Left renal pelvis (tissue), 4 donors: ENCODE results near the gene SCIMP. TPM values are rescaled to one million over a fixed set of nuclear protein-coding genes. Genes with fewer than 3 reads are reported as not detected.
"Not testable (repeated sequence)": the region's sequence is repeated elsewhere in the genome, so short reads cannot be mapped to it uniquely, and the experiment has no call there.

Source experiments
- DNase-seq, 4 donors: peaks; one replicate each; pipeline ENCODE4 v3.0.0-alpha.2; 2013; ENCODE audit warnings: low read depth in 4 of 4, low spot score in 3 of 4
- polyA plus RNA-seq, 4 donors: library from polyadenylated mRNA; unstranded; fragments of 120-200 nt; gene quantifications; one replicate each; pipeline ENCODE4 v1.2.1, GENCODE V29; 2013; ENCODE audit not compliant: insufficient read length in 4 of 4

SCIMP gene
- polyA plus RNA-seq, 4 donors, result 1.4 to 2.0 (median 1.8) TPM

GRCh38 chr17:5191541-5192417, 42.9 kb downstream of the SCIMP start, which contains the start of gene ZNF594:
TSS of gene ZNF594 (minus strand) at chr17:5191868. CDS start at chr17:5184256, 7,612 bp downstream.
- peak; percentile 87 to 92 (median 90) for DNase-seq

- no peak for DNase-seq
Observed at GRCh38 chr17:5184288-5184687, 50.4 kb downstream of the SCIMP start.

DNA sequence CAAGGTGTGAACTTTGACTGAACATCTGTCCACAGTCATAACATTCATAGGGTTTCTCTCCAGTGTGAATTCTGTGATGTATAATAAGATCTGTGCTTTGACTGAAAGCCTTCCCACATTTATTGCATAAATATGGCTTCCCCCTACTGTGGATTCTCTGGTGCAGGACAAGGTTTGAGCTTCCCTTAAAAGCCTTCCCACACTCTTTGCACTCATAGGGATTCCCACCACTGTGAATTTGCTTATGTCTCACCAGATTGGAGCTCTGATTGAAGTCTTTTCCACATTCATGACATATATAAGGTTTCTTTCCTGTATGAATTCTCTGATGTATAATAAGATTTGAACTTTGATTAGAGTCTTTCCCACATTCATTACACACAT, 51.3 kb downstream of the SCIMP start:
- DNase-seq, result no peak

DNA sequence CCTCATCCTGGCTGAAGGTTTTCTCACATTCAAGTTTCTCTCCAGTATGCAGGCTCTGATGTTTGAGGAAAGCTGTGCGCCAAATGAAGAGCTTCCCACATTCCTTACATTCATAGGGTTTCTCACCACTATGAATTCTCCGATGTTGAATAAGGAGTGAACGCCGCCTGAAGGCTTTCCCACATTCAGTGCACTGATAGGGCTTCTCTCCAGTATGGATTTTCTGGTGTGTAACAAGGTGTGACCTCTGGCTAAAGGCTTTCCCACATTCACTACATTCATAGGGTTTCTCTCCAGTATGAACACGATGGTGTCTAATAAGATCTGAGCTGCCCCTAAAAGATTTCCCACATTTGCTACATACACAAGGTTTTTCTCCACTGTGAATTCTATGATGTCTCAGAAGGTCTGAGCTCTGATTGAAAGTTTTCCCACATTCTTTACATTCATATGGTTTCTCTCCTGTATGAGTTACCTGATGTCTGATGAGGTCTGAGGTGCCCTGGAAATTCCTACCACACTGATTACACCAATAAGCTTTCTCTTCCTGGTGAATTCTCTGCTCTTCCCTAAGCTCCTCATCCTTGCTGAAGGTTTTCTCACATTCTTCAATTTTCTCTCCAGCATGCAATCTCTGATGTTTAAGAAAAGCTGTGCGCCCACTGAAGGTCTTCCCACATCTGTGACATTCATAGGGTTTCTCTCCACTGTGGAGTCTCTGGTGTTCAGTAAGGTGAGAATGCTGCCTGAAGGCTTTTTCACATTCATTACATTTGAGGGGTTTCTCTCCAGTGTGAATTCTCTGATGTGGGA, 51.9 kb downstream of the SCIMP start:
- DNase-seq, result no peak

DNA sequence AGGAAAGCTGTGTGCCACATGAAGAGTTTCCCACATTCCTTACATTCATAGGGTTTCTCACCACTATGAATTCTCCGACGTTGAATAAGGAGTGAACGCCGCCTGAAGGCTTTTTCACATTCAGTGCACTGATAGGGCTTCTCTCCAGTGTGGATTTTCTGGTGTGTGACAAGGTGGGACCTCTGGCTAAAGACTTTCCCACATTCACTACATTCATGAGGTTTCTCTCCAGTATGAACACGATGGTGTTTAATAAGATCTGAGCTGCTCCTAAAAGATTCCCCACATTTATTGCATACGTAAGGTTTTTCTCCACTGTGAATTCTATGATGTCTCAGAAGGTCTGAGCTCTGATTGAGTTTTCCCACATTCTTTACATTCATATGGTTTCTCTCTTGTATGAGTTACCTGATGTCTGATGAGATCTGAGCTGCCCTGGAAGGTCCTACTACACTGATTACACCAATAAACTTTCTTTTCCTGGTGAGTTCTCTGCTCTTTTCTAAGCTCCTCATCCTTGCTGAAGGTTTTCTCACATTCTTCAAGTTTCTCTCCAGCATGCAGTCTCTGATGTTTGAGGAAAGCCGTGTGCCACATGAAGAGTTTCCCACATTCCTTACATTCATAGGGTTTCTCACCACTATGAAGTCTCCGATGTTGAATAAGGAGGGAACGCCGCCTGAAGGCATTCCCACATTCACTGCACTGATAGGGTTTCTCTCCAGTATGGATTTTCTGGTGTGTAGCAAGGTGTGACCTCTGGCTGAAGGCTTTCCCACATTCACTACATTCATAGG, 53.0 kb downstream of the SCIMP start:
- no peak for DNase-seq

GRCh38 chr17:5179003-5179402, 55.7 kb downstream of the SCIMP start:
- DNase-seq, result no peak

GRCh38 chr17:5175027-5175426, 59.6 kb downstream of the SCIMP start:
- not testable (repeated sequence) for DNase-seq

GRCh38 chr17:5165791-5166564, 68.7 kb downstream of the SCIMP start:
- not testable (repeated sequence) for DNase-seq

- DNase-seq, result no peak
Observed at GRCh38 chr17:5164436-5164835, 70.2 kb downstream of the SCIMP start.

DNA sequence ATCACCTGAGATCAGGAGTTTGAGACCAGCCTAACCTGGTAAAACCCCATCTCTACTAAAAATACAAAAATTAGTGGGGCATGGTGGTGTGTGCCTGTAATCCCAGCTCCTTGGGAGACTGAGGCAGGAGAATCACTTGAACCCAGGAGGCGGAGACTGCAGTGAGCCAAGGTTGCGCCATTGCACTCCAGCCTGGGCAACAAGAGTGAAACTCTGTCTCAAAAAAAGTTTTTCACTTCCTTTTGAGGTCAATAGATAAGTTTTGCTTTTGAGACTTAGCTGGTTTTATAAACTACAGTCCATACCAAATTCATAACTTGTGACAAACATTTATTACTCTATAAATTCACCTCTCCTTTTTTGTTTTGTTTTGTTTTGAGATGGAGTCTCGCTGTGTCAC, 72.9 kb downstream of the SCIMP start:
- DNase-seq, result not testable (repeated sequence)

GRCh38 chr17:5160702-5161101, 74.0 kb downstream of the SCIMP start:
- not testable (repeated sequence) for DNase-seq

Other genes starting within 250 kb of the SCIMP start
- 10 to 100 TPM; 19.3 to 34.2 (median 26.6) TPM for gene CAMTA2, start 247.2 kb downstream of the SCIMP start, polyA plus RNA-seq
- 1 to 10 TPM; 6.9 to 9.3 (median 7.4) TPM for gene INCA1, start 237.3 kb downstream of the SCIMP start, polyA plus RNA-seq
- 10 to 100 TPM; 69.8 to 89.3 (median 82.2) TPM for gene KIF1C, start 236.9 kb downstream of the SCIMP start, polyA plus RNA-seq
- under 1 TPM; 0.05 to 0.35 (median 0.15) TPM for gene SLC52A1, start 199.4 kb downstream of the SCIMP start, polyA plus RNA-seq
- 10 to 100 TPM in 3 of 4 donors, 1 to 10 TPM in 1; 9.9 to 15.8 (median 14.4) TPM for gene ZFP3, start 156.4 kb downstream of the SCIMP start, polyA plus RNA-seq
- gene ZNF232, start 123.0 kb downstream of the SCIMP start, polyA plus RNA-seq, result 10 to 100 TPM; 14.2 to 41.1 (median 22.0) TPM
- 10 to 100 TPM in 1 of 4 donors, 1 to 10 TPM in 3; 1.9 to 12.2 (median 4.0) TPM for gene USP6, start 118.8 kb downstream of the SCIMP start, polyA plus RNA-seq
- 10 to 100 TPM; 14.6 to 26.3 (median 21.8) TPM for gene ZNF594, start 43.0 kb downstream of the SCIMP start, polyA plus RNA-seq
- gene RABEP1, start 47.4 kb upstream of the SCIMP start, polyA plus RNA-seq, result 10 to 100 TPM; 52.6 to 62.9 (median 62.1) TPM
- gene NUP88, start 184.8 kb upstream of the SCIMP start, polyA plus RNA-seq, result 10 to 100 TPM; 40.6 to 77.7 (median 73.6) TPM
- 10 to 100 TPM; 45.7 to 86.5 (median 59.7) TPM for gene RPAIN, start 185.3 kb upstream of the SCIMP start, polyA plus RNA-seq
- gene C1QBP, start 204.3 kb upstream of the SCIMP start, polyA plus RNA-seq, result 100 to 1,000 TPM in 3 of 4 donors, 10 to 100 TPM in 1; 93.7 to 178 (median 153) TPM
- gene DHX33, start 234.1 kb upstream of the SCIMP start, polyA plus RNA-seq, result 10 to 100 TPM; 13.9 to 22.2 (median 18.6) TPM